Omental fat pad (tissue), 4 donors: ENCODE data around the gene ECEL1. TPM values are rescaled to one million over a fixed set of nuclear protein-coding genes. Genes with fewer than 3 reads are reported as not detected.
"Not testable (repeated sequence)": the region's sequence is repeated elsewhere in the genome, so short reads cannot be mapped to it uniquely, and the experiment has no call there.

ENCODE experiments used
- ATAC-seq: fragments of 150-250 bp; one replicate; pipeline ENCODE4 v1.9.1; 2016; ENCODE audit warnings: mild to moderate bottlenecking, moderate library complexity; ENCODE audit not compliant: low FRiP score
- DNase-seq: peaks from one replicate; pipeline ENCODE4 v3.0.0-alpha.2; 2019; ENCODE audit warnings: low spot score
- CTCF ChIP-seq, 3 donors: fragments of 450-650 bp; IDR thresholded peaks; one replicate each; pipeline ENCODE4 v1.5.1; 2016 to 2017; ENCODE audit warnings: antibody characterized with exemption in 3 of 3, mild to moderate bottlenecking in 3 of 3, moderate library complexity in 2 of 3
- total RNA-seq, 4 donors: library from RNA; depleted of rRNA; stranded (reverse); fragments of >200 nt; gene quantifications; one replicate each; pipeline ENCODE4 v1.1.0, GENCODE V29; 2016

The ECEL1 gene
- total RNA-seq, 4 donors from 2014 or later = 0.19 to 1.1 (median 1.0) TPM; not detected in 1

DNA sequence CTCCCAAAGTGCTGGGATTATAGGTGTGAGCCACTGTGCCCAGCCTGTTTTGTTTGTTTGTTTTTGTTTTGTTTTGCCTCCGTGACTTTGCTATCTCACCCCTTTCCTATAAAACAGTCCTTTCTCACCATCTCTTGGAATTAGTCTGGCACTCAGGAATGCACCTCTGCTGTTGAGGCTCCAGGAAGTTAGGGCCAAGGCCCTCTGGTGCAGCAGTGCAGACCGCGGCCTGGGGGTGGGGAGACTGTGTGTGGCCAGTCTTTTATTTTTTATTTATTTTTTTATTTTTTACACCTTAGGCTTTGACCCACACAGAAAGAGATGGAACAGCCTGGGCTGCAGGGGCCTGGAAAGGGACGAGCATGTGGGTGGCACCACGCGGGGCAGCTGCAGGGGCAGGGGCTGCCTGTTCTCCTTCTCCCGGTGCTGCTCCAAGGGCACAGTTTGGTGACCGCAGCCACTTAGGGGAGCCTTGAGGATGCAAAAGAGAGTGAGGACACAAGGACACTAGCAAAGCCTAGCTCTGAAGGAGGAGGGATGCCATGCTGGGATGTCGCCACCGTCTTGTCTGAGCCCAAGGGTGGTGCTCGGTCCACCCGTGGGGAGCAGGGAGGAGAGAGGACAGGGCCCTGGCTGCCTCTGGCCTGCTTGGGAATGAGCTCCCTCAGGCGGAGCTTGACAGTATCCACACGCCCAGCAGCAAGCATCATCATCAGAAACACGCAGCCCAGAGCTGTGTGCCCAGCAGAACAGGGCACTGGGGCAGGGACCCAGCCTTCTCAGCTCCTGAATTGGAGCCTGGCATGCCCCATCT, 51.0 kb downstream of the ECEL1 start:
- no peak for DNase-seq
- TF ChIP-seq CTCF (IDR thresholded peaks at IDR 0.05) = no peak
- no peak for ATAC-seq

- no peak for TF ChIP-seq CTCF (IDR thresholded peaks at IDR 0.05)
- ATAC-seq = no peak
- DNase-seq = no peak
These were observed 51.8 kb downstream of the ECEL1 start for GRCh38 chr2:232435805-232436204.

- no peak for ATAC-seq
- no peak for TF ChIP-seq CTCF (IDR thresholded peaks at IDR 0.05)
- no peak for DNase-seq
These were observed 52.3 kb downstream of the ECEL1 start for GRCh38 chr2:232435375-232435648.

DNA sequence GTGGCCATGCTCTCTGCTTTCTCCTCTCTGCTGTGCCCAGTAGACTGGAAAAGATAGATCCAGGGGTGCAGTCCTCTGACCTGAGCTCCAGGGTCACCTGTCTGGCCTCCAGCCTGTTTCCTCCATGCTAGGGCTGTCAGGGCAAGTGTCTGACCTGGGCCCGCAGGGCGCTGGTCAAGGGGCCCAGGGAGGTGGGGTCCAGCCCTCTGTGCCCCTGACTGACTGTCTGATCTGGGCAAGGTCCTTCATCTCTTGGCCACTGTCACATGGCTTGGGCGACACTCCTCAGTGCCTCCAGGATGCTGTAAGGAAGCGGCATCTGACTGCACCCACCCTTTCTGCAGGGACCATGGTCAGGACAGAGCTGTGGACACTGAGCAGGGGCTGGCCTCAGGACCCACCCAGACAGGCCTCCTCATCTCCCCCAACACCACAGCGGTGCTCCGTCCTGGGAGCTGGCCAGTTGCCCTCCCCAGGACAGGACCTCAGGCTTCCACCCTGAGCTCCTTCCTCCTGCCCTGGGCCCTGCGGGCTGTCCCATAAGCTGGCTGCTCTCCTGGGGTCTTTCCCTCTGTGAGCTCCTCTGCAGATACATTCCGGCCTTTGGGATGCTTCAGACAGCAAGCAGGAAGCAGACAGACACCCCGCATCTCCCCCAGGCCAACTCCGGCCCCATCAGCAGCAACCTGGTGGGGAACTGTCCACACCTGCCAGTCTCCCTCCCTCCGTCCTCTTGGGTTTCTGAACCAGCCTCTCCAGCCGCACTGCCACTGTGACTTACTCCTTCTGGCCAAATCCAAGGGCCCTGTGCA, 52.9 kb downstream of the ECEL1 start:
- no peak for ATAC-seq
- no peak for DNase-seq
- no peak for TF ChIP-seq CTCF (IDR thresholded peaks at IDR 0.05)

DNA sequence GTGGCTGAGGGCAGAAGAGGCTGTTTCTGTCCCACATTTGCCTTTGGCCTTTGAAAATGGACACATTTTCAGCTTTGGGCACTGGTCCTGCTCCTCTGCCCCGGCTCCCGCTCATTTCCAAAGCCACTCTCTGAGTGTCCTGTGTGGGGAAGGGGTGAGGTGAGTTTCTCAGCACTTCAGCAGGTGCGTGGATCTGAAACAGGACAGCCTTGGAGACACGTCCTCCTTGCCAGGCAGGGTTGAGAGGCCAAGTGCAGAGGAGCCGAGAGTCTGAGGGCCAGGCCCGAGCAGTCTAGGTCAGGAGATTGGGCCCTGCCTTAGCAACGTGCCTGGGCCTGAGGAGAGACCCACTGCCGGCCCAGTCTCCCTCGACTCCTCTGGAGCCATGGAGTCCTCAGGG, 53.5 kb downstream of the ECEL1 start:
- DNase-seq (no peak), ATAC-seq (no peak)
- no peak for TF ChIP-seq CTCF (IDR thresholded peaks at IDR 0.05)

DNA sequence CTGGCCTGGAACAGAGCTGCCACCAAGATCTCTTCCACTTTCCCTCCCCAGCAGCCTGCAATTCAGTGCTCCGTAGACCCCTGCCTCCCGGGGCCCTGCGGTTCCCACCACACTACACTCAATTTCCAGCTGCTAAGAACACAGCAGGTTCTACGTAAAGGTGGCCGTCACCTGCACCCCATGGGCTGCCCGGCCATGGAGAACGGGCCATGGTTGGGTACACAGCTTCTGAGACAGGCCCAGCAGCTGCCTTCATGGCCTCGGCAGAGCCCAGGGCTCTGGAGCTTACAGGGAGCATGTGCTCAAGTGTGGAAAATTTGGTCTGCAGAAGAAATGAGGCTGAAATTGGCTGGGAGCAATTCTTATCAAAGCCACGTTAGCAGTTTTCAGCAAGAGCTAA, 54.0 kb downstream of the ECEL1 start:
- not testable (repeated sequence) for DNase-seq

GRCh38 chr2:232432598-232433184, 54.9 kb downstream of the ECEL1 start:
- DNase-seq = no peak
- no peak for TF ChIP-seq CTCF (IDR thresholded peaks at IDR 0.05)
- no peak for ATAC-seq

More for the DNA sequence above, 54.0 kb downstream of the ECEL1 start:
- ATAC-seq = not testable (repeated sequence)
